ENCODE data around the gene BRME1.
"Not testable (repeated sequence)": the region's sequence is repeated elsewhere in the genome, so short reads cannot be mapped to it uniquely, and the experiment has no call there.

The BRME1 gene

DNA sequence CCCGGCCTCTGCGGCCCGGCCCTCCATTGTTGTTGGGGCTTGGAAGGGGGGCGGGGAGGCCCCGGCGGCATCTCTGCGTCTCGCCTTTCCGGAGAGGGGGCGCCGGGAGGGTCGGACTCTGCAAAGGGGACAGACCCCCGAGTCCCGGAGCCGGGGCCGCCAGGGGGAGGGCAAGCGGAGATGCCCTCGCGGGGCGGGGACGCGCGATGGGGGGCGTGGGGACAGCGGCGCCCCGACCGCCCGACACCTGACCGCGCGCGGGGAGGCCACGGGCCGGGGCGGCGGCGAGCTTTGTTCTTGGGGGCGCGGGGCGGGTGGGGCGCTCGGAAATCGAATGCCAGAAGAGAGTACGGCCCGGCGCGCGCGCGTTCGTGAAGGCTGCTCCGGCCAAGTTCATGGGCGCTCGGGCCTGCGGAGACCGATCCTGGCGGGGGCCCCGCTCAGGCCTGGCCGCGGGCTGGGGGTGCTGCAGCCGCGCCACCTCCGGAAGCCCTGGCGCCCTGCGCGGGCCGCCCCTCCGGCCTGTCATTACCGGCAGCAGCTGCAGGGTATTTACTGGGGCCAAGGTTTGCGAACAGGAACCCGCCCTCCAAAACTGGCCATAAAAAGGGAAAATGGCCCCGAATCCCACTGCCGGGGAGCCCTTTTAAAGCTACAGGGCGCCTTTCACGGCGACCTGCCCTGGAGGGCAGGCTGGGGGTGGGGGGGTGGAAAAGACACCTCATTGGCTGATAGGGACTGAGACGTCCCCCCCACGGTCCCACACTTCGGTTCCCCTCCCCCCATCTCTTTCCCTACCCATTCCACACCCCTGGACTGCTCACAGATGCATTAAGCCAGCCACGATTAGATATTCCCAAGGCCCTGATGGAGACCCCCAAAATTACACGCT is 40.1 kb downstream of the BRME1 start:
- no peak for DNase-seq (ENCODE audit: low spot score)

DNA sequence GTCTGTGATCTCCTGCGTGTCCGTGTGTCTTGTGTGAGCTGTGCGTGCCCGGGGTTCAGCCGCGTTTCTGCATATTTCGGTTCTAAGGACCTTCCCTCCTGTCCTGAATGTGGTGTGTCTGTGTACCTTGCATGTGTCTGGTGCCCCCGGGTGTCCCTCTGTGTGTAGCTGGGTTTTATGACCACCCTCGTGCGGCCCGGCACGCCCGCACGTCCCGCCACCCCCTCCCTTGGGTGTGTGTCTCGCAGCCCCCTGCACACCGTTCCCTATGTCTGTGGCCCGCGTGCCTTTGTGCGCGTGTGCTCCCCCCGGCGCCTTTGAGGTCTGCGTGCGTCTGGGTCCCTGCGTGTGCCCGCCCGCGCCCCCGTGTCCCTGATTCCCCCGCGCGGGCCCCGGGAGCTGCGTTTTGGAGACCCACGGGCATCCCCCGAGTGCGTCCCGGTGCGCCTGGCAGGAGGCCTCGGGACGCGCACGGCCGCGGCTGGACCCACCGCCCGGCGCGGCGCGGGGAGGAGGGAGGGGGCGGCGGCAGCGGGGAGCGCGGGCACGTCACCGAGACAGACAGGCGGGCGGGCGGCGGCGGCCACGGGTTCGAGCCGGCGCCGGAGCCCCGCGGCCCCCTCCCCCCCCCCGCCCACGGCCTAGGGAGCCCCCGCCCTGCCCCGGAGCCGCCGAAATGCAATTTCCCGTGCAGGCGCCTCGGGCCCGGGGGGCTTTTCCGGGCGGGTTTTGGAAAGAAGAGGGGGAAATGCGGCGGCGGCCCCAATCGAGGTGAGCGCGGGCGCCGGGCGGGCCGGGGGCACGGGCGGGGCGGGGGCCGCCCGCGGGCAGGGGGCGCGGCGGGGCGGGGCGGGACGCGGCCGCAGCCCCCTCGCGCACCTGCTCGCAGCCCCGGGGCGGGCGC is 41.0 kb downstream of the BRME1 start:
- no peak for DNase-seq (ENCODE audit: low spot score)

DNA sequence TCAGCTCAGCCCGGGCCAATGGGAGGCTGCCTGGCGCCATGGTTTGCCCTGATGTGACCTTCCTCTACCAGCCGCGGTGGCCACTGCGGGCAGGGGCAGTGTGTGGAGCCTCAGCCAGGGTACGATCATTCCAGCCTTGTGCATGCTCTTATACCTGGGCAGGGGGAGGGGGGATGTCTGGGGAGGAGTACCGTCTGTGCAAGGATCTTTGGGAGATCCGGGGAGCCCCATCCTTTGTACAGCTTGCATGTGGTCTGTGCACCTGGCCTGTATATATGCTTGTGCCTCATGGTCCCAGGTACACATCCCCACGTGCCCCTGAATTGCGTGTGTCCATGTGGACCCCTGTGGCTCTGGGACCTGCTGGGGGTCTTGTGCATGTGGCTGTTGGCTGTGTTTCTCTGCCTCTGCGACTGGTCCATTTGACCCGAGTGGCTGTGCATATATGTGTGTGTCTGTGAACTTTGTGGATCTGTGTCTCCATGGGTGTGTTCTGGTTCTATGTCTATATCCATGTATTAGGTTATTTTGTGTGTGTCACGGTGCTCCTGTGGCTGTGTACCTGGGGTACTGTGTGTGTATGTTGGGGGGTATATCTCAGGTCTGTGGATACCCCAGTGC is 41.8 kb downstream of the BRME1 start:
- no peak for DNase-seq (ENCODE audit: low spot score)

DNA sequence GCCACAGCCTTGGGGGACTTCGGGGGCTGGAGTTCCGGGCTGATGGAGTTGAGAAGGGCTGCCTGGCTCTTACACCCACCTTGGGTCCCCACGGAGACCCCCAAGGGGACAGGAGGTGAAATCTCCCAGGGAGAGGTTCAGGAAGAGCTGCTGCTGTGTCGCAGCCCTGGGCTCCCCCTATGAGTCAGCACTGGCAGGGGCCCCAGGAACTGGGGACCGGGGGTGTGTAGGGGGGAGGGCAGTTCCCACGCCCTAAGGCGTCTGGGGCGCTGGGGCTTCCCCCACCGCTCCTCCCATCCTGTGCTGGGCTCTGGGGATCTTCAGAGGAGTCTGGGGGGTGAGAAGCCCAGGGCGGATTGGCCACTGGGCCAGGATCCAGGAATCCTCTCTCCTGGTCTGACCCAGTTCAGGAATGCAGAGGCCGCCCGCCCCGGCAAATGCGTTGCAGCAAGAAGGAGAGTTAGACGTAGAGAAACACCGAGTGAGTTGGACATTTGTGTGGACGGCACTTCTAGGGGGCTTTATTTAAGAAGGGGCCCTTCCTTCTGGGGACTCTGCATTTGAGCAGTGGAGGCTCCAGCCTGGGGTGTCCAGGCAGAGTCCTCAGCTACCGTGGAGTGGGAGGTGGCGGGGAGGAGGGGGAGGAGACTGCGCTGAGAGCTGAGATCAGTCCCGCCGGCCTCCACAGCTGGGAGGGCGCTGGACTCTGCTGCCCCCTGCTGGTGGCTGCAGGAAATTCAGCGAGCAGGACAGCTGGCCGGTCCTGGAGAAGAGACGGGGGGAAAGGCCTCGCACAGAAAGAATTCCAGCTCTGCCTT is 44.0 kb downstream of the BRME1 start:
- peak; percentile 82 for DNase-seq (ENCODE audit: low spot score)

DNA sequence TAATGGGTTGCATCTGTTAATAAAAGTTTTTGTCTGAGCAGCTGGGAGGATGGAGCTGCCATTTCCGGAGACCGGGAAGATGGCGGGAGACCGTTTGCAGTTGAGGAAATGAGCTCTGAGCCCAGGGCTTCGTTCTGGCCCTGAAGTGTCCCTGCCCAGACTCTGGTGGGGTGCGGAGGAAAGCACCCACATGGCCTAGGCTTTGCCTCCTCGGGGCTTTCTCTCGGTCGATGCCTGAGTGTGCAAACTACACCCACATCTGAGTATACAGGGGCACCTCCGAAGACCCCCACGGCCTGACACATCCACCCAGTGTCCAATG is 44.6 kb downstream of the BRME1 start:
- no peak for DNase-seq (ENCODE audit: low spot score)

DNA sequence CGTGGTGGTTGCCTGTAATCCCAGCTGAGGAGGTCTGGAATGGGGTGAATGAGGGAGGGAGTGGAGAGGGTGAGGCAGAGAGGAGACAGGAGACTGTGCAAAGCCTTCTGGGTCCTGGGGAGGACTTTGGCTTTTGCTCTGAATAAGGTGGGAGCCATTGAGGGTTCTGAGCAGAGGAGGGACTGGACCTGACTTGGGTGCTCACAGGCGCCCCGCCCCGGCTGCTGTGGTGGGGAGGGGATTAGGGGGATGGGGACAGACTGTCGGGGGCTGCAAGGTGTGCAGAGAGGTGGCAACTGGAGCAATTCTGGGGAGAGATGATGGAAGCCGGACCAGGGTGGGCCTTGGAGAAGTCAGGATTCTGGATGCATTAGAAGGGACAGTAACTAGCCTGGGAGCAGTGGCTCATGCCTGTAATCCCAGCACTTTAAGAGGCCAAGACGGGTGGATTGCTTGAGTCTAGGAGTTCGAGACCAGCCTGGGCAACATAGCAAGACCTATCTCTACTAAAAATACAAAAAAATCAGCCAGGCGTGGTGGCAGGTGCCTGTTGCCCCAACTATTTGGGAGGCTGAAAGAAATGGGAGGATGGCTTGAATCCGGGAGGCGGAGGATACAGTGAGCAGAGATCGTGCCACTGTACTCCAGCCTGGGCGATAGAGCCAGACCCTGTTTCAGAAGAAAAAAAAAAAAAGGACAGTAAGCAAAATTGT is 45.1 kb downstream of the BRME1 start:
- DNase-seq (ENCODE audit: low spot score): no peak

DNA sequence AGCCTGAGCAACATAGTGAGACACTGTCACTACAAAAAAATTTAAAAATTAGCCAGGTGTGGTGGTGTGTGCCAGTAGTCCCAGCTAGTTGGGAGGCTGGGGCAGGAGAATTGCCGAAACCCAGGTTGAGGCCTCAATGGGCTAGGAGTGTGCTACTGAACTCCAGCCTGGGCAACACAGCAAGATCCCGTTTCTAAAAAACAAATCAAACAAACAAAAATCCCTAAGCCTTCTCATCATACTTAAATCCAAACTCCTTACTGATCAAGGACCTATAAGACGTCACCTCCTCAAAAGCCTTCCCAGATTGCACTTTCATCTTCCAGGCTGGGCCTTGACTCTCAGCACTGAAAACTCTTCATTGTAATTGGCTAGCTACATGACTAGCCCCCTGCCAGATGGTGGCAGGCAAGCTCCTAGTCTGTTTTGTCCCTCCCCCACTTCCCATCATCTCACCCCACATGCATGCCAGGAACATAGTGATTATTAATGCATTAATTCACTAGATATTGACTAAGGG is 46.5 kb downstream of the BRME1 start:
- no peak for DNase-seq (ENCODE audit: low spot score)

DNA sequence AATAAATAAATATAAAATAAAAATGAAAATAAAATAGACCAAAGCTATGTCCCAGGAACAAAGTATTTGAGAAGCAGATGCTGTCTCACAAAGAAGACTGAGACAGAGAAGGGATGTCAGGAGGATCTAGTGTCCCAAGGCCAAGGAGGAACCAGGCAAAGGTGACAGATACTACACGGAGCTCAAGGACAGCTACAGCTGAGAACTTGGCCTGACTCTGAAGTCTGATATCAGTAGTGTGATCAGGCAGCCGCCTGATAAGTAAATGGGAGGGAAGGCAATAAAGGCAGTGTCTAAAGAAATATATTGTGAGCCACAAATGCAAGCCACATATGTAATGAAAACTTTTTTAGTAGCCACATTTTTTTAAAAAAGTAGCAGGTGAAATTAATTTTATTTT is 49.4 kb downstream of the BRME1 start:
- no peak for DNase-seq (ENCODE audit: low spot score)

DNA sequence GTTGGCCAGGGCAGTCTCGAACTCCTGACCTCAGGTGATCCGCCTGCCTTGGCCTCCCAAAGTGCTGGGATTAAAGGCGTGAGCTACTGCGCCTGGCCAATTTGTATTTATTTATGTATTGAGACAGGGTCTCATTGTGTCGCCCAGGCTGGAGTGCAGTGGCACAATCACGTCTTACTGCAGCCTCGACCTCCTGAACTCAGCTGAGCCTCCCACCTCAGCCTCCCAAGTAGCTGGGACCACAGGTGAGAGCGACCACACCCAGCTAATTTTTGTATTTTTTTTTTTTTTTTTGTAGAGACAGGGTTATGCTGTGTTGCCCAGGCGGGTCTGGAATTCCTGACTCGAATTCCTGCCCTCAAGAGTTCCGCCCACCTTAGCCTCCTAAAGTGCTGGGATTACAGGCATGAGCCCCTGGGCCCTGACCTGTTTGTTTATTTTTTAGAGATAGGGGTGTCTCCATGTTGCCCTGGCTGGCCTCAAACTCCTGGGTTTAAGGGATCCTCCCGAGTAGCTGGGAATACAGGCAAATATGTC is 53.7 kb downstream of the BRME1 start:
- DNase-seq (ENCODE audit: low spot score): not testable (repeated sequence)

DNA sequence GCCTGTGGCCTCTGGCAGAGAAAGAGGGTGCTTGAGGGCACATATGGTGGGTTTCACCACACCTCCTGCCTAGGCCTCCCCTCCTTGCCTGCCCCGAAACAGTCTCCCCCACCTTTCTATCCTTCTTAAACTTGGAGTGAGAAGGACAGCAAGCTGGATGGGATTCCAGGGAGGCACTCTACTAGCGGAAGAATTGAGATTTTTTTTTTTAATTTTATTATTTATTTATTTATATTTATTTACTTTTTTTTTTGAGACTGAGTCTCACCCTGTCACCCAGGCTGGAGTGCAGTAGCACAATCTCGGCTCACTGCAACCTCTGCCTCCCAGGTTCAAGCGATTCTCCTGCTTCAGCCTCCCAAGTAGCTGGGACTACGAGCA is 54.2 kb downstream of the BRME1 start:
- DNase-seq (ENCODE audit: low spot score): not testable (repeated sequence)

DNA sequence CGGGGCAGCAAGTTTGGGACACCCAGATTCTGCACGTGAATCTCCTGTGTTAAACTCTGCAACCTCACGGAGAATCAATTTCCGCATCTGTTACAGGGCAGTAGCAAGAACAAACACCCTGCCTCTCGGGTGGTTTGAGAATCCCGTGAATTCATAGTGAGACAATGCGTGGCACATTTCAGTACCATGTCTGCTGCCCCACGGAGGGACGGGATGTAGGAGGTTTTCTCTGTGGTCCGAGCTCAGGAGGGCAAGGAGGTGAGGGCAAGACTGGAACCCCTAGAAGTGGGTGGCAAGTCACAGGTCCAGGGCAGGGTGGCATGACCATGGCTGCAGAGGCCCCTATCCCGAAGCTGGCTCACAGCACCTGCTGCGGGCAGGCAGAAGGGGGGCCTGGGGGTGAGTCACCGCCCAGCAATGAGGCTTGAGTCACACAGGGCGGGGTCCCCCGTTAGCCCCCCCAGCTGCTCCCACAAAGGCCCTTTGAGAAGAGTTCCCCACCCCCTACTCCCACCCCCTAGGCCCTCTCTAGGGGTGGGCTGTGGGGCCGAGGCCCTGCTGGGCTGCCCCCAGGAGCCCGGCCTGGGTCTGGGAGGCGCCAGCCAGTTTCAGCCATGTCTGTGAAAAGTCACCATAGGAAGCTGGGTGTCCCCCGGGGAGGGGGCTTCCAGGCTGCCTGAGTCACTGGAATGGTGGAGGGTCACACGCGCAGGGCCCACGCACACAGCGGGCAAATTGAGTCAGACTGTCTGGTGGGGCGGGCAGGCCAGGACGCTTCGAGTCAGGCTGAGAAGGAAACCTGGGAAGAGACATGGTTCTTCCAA is 54.8 kb downstream of the BRME1 start:
- DNase-seq (ENCODE audit: low spot score): peak; percentile 81

DNA sequence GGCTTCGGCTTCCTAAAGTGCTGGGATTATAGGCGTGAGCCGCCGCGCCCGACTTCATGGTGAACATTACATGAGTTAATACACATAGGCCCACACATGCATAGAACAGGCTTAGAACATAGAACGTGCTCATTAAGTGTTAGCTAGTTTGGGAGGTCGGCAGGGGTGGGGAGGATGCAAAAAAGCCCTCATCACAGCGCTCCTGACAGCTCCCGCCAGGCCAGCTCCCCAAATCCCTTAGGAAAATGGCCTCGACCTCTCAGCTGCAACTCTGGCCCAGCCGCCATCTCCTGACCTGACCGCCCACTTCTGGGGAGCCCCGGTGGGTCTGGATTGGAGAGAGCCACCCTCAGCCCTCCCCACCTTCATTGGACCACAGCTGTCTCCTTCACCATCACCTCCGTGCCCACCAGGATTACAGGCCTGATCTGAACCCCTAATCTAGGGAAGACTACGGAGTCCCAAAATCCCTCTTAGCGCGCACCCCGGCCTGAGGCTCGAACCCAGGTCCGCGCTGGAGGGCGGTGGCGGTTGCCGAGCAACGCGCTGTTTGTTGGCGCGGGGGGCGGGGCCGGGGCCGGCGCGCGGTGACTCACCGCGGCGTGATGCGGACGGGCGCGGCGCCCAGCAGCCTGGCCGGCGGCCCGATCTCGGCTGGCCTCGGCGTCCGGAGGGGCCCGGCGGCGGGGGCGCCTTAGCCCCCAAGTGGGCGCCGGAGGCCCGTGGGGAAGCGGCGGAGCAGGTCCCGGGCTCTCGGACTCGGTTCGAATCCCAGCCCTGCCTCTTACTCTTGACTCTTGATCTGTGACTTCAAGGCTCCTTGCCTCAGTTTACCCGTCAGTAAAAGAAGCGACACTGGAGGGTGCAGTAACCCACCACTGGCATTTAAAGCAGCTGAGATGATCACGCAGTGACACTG is 55.7 kb downstream of the BRME1 start:
- no peak for DNase-seq (ENCODE audit: low spot score)

DNA sequence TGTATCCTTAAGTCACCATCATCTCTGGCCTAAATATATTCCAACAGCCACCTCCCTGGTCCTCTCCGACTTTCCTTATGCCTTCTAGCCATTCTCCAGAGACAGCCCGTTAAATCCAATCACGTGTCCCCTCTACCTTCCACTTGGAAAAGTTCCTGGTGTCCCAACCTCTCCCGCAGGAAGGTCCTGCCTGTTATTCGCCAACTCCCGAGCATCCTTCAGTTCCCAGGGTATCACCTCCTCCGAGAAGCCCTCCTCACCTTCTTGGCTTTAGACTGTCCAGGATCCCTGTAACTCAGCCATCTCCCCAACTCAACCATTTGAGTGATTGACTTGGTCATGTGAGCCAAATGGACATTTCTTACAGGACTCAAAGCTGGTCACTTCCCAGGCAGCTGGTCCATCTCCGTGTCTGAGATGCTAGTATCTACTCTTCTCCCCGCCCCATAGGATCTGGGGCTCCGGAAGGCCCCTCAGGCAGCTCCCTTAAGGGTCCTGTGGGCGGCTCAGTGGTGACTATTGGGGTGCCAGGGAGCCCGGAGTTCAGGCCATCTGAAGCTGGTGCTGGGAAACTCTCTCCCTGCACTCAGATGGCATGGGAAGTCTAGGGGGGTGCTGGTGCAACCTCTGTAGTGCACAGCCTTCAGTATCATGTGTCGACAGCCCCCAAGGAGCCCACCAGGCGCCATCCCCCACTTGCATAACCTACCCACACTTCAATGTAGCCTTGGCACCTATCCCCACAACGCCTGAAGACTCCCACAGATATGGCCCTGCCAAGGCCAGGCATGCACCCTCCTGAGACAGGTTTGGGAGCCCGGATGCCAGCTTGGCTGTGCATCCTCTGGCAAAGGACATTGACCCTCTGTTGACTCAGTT is 56.9 kb downstream of the BRME1 start:
- no peak for DNase-seq (ENCODE audit: low spot score)

DNA sequence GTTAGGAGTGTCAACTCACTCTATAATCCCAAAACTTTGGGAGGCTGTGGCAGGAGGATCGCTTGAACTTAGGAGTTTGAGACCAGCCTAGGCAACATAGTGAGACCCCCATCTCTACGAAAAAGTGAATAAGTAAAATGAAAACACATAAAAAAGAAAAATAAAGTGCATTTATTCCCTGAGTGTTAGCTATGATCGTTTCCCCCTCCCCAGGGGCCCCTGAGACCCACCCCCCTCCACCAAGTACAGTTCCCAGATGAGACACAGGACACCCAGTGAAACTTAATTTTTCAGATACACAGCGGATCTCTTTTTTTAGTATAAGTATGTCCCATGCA is 57.6 kb downstream of the BRME1 start:
- DNase-seq (ENCODE audit: low spot score): no peak

DNA sequence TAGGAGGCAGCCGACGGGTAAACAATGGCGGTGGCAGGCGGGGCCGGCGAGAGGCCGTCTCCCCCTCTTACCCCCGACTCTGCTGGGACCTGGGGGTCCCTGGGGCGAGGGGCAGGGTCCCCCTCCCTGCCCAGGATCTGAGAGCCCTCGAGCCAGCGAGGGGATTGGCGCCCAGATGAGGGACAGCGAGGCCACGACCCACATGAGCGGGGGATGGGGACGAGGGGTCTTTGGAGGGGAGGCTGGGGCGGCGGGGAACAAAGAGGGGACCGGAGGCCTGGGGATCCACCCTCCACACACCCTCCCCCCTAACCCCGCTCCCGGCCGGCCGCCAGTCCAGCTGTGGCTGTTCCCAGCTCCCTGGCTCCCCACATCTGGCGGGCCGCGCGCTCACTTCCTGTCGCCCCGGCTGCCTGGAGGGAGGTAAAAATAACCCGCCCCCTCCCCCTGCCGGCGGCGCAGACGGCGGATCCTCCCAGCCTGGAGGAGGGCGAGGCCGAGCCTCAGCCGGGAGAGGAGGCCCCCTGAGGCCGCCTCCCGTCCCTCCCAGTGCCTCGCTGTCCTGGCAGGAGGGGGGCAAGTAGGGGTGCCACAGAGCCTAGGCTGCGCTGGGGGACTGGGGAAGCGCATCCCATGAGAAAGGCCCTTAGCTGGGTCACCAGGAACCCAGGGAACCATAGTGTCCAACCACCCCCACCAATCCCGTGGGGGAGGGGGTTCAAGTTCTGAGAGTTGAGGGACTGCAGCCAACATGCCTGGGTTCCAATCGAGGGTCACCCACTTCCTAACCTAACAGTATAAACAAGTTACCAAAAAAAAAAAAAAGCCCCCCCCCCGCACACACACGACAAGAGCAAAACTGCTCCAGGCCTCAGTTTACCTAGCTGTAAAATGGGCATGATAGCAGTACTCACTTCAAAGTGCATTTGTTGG is 58.2 kb downstream of the BRME1 start:
- DNase-seq (ENCODE audit: low spot score): peak; percentile 82

DNA sequence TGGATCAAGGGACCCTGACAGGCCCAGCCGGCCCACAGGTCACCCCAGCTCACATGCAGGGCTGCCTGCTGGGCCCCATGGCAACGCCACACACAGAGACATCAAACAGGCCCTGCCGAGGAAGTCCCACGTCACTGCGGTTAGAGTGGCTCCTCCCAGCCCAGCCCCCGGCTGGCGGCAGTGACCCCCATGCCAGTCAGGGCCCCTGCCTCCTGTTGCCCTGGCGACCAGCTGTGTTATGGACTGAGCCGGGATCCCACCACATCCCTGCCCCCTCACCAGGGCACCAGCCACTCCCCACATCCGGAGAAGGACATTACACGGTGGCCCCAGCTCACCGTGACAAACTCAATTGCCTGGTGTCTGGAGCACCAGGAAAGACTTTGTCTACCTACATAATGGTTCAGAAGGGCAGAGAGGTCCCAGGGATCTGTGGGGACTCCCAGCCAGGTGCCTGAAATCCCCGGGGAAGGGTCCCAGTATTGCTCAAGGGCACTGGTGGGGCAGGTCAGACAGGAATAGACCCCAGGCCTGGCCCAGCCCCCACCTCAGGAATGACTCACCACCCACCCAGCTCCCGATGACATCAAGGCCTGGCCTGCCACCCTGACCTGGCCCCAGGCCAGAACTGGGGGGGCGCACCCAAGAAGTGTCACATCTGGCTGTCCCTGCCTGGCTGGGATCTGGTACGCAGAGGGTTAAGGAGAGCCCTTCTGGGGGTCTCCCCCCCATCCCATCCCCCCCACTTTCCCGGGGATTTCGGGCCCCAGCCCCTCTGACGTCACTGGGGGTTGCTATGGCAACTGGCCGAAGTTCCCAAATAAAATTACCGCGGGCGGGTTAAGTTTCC is 59.1 kb downstream of the BRME1 start:
- peak; percentile 85 for DNase-seq (ENCODE audit: low spot score)
